BJ (cell line): ENCODE measurements around the gene PSPH. TPM values are rescaled to one million over a fixed set of nuclear protein-coding genes. Genes with fewer than 3 reads are reported as not detected.
A peak's percentile ranks its signal among the peaks of the same experiment; 100 is the strongest.

ENCODE experiments used
- CTCF ChIA-PET: fragments of 350-600 bp; formaldehyde crosslinking; extraction: SDS; loops from one replicate; lab custom pipeline; 2021; ENCODE audit warnings: antibody characterized with exemption, inconsistent platforms; lab: Yijun Ruan, JAX
- POLR2A ChIA-PET: fragments of 300-600 bp; sonication (Branson Sonifier 250); formaldehyde crosslinking; extraction: SDS; loops from one replicate; lab custom pipeline; 2021; ENCODE audit warnings: antibody characterized with exemption; lab: Charles Lee
- DNase-seq: peaks from one replicate; pipeline ENCODE4 v3.0.0-alpha.2; 2011; ENCODE audit warnings: low read depth
- H3K27me3 ChIP-seq: 2 replicates; pipeline ENCODE4 v1.6.0; 2011; ENCODE audit warnings: low read length; ENCODE audit not compliant: control insufficient read depth, insufficient read depth
- H3K36me3 ChIP-seq: 2 replicates; pipeline ENCODE4 v1.5.1; 2011; ENCODE audit warnings: low read length; ENCODE audit not compliant: control insufficient read depth, insufficient read depth
- H3K4me3 ChIP-seq: 2 replicates; pipeline ENCODE4 v1.5.1; 2011; ENCODE audit warnings: low read depth, mild to moderate bottlenecking, control low read depth, low read length
- polyA plus RNA-seq: library from polyadenylated mRNA; depleted of rRNA; stranded (reverse); fragments of >200 nt; gene quantifications from 2 replicates; pipeline ENCODE4 v1.2.3, GENCODE V29; 2011
- TF ChIP-seq, protein P1 (sequence below): IDR thresholded peaks from 2 replicates; pipeline ENCODE4 v1.5.1; 2011; ENCODE audit warnings: low read depth, mild to moderate bottlenecking, control low read depth, inconsistent platforms, low read length, moderate library complexity; ENCODE audit not compliant: insufficient read depth

Gene PSPH
- polyA plus RNA-seq, 1 experiment, result 76.2 TPM

GRCh38 chr7:56063882-56064625, 12.8 kb upstream of the PSPH start, which contains the start of gene SUMF2:
Gene SUMF2, plus strand, starts transcription at chr7:56064286. Its CDS starts 26 bp downstream, at chr7:56064312.
- ChIA-PET CTCF (interaction anchor here (0.8 to 2.1 kb wide), 6 partner anchors 10 to 423 kb away, joined by 4 to 17 read pairs (median 5); partner anchors contain the start of genes CCT6A and PSPH), POLR2A (interaction anchor here (0.6 to 1.3 kb wide), 2 partner anchors 13 to 100 kb away, joined by 3 to 6 read pairs; partner anchors contain the start of genes CCT6A and PSPH)
- H3K4me3 ChIP-seq, result peak within 1 kb of the TSS; percentile 78
- TF ChIP-seq, protein P1, sequence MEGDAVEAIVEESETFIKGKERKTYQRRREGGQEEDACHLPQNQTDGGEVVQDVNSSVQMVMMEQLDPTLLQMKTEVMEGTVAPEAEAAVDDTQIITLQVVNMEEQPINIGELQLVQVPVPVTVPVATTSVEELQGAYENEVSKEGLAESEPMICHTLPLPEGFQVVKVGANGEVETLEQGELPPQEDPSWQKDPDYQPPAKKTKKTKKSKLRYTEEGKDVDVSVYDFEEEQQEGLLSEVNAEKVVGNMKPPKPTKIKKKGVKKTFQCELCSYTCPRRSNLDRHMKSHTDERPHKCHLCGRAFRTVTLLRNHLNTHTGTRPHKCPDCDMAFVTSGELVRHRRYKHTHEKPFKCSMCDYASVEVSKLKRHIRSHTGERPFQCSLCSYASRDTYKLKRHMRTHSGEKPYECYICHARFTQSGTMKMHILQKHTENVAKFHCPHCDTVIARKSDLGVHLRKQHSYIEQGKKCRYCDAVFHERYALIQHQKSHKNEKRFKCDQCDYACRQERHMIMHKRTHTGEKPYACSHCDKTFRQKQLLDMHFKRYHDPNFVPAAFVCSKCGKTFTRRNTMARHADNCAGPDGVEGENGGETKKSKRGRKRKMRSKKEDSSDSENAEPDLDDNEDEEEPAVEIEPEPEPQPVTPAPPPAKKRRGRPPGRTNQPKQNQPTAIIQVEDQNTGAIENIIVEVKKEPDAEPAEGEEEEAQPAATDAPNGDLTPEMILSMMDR, result peak; percentile 37
- DNase-seq, result no peak
- peaks cover 4% of the 10 kb centered on the region for H3K36me3 ChIP-seq
- H3K27me3 ChIP-seq, result no peaks in the 10 kb centered on the region

- Histone ChIP-seq H3K36me3 (0 out of 2 replicates have a peak, but pooled peaks cover 2% of the 10 kb centered on the region), H3K4me3 (no peak overlapping the region), H3K27me3 (no peaks in the 10 kb centered on the region)
- POLR2A ChIA-PET, result no interaction called here
- no peak for DNase-seq
- TF ChIP-seq, protein P1, result no peak
- CTCF ChIA-PET, result interaction anchor here (0.8 to 1.9 kb wide), 4 partner anchors 10 to 422 kb away, joined by 3 to 6 read pairs (median 4); partner anchors contain the start of genes CCT6A and PSPH
Measured at GRCh38 chr7:56063500-56063881, 12.2 kb upstream of the PSPH start.

GRCh38 chr7:56062382-56062781, 11.1 kb upstream of the PSPH start:
- TF ChIP-seq, protein P1, result no peak
- Histone ChIP-seq H3K36me3 (peaks cover 5% of the 10 kb centered on the region; the same call in 1 of the 2 replicates), H3K27me3 (no peaks in the 10 kb centered on the region), H3K4me3 (no peak overlapping the region)
- POLR2A ChIA-PET, result interaction anchor here (0.6 kb wide), 1 partner anchor 11 kb away, joined by 3 read pairs; the partner anchor contains the start of gene PSPH
- no peak for DNase-seq
- CTCF ChIA-PET, result interaction anchor here (0.6 to 1.2 kb wide), 4 partner anchors 11 to 99 kb away, joined by 3 to 4 read pairs (median 3); partner anchors contain the start of genes CCT6A and PSPH

- peaks cover 4% of the 10 kb centered on the region for H3K36me3 ChIP-seq
Measured at GRCh38 chr7:56053993-56054392, 2.7 kb upstream of the PSPH start.

More at GRCh38 chr7:56053993-56054392, 2.7 kb upstream of the PSPH start:
- TF ChIP-seq, protein P1, result no peak
- Histone ChIP-seq H3K27me3 (no peaks in the 10 kb centered on the region), H3K4me3 (no peak overlapping the region)
- ChIA-PET CTCF (interaction anchor here (1.0 kb wide), 1 partner anchor 21 kb away, joined by 4 read pairs; no protein-coding TSS in a partner anchor), POLR2A (no interaction called here)
- no peak for DNase-seq
